H9 (cell line): ENCODE measurements around the gene PDZD8. TPM values are rescaled to one million over a fixed set of nuclear protein-coding genes. Genes with fewer than 3 reads are reported as not detected.

Source experiments
- DNase-seq: peaks from one replicate; pipeline ENCODE4 v3.0.0-alpha.2; 2017
- H2AFZ ChIP-seq: one replicate; pipeline ENCODE4 v1.6.1; 2013; ENCODE audit warnings: mild to moderate bottlenecking, low read length, control low read depth, moderate library complexity
- H2AK5ac ChIP-seq: 2 replicates; pipeline ENCODE4 v1.6.1; 2013; ENCODE audit warnings: low read length, control low read depth, mixed read lengths; ENCODE audit not compliant: insufficient read length
- H2BK120ac ChIP-seq: one replicate; pipeline ENCODE4 v1.6.1; 2013; ENCODE audit warnings: low read depth, mild to moderate bottlenecking, low read length, control low read depth, inconsistent platforms; ENCODE audit not compliant: poor library complexity, severe bottlenecking
- H2BK12ac ChIP-seq: 2 replicates; pipeline ENCODE4 v1.6.1; 2013; ENCODE audit warnings: low read length, control low read depth, mixed read lengths, low read depth; ENCODE audit not compliant: insufficient read length
- H2BK15ac ChIP-seq: 2 replicates; pipeline ENCODE4 v1.6.1; 2013; ENCODE audit warnings: low read depth, low read length, control low read depth
- H2BK20ac ChIP-seq: one replicate; pipeline ENCODE4 v1.6.1; 2013; ENCODE audit warnings: low read depth, mild to moderate bottlenecking, low read length, control low read depth, inconsistent platforms; ENCODE audit not compliant: poor library complexity, severe bottlenecking
- H2BK5ac ChIP-seq: 2 replicates; pipeline ENCODE4 v1.6.1; 2013; ENCODE audit warnings: low read length, control low read depth, mixed read lengths; ENCODE audit not compliant: insufficient read length
- H3K14ac ChIP-seq: 2 replicates; pipeline ENCODE4 v1.6.1; 2013; ENCODE audit warnings: low read length, control low read depth; ENCODE audit not compliant: insufficient read depth
- H3K18ac ChIP-seq: 2 replicates; pipeline ENCODE4 v1.6.1; 2013; ENCODE audit warnings: low read depth, mild to moderate bottlenecking, mixed read lengths, low read length, control low read depth; ENCODE audit not compliant: insufficient read length
- H3K23ac ChIP-seq: 2 replicates; pipeline ENCODE4 v1.6.1; 2013; ENCODE audit warnings: low read length, control low read depth, mixed read lengths, low read depth; ENCODE audit not compliant: insufficient read length
- H3K23me2 ChIP-seq: 2 replicates; pipeline ENCODE4 v1.6.1; 2013; ENCODE audit warnings: low read depth, mild to moderate bottlenecking, mixed read lengths, low read length, control low read depth; ENCODE audit not compliant: insufficient read length, poor library complexity, severe bottlenecking
- H3K27ac ChIP-seq: 2 replicates; pipeline ENCODE4 v1.5.1; 2013; ENCODE audit warnings: low read length, control low read depth, mixed read lengths, low read depth; ENCODE audit not compliant: insufficient read length
- H3K27me3 ChIP-seq: 2 replicates; pipeline ENCODE4 v1.6.1; 2013; ENCODE audit warnings: low read length, control low read depth, inconsistent platforms; ENCODE audit not compliant: insufficient read depth
- H3K4ac ChIP-seq: 2 replicates; pipeline ENCODE4 v1.6.1; 2013; ENCODE audit warnings: low read depth, mild to moderate bottlenecking, control low read depth, inconsistent platforms, low read length, moderate library complexity
- H3K4me1 ChIP-seq: 2 replicates; pipeline ENCODE4 v1.6.1; 2013; ENCODE audit warnings: low read length, control low read depth, inconsistent platforms; ENCODE audit not compliant: insufficient read depth
- H3K4me2 ChIP-seq: 2 replicates; pipeline ENCODE4 v1.6.1; 2013; ENCODE audit warnings: low read length, control low read depth, mixed read lengths; ENCODE audit not compliant: insufficient read length, insufficient read depth
- H3K56ac ChIP-seq: 2 replicates; pipeline ENCODE4 v1.6.1; 2013; ENCODE audit warnings: low read depth, mild to moderate bottlenecking, mixed read lengths, low read length, control low read depth; ENCODE audit not compliant: insufficient read length
- H3K79me1 ChIP-seq: 2 replicates; pipeline ENCODE4 v1.6.1; 2013; ENCODE audit warnings: low read depth, mild to moderate bottlenecking, moderate library complexity, low read length, control low read depth, inconsistent platforms; ENCODE audit not compliant: insufficient read depth, poor library complexity, severe bottlenecking
- H3K79me2 ChIP-seq: 2 replicates; pipeline ENCODE4 v1.6.1; 2013; ENCODE audit warnings: low read length, control low read depth, inconsistent platforms; ENCODE audit not compliant: insufficient read depth
- H3K9ac ChIP-seq: 2 replicates; pipeline ENCODE4 v1.6.1; 2013; ENCODE audit warnings: low read length, control low read depth, mixed read lengths; ENCODE audit not compliant: insufficient read length; ENCODE audit errors: extremely low read depth
- H3K9me3 ChIP-seq: one replicate; pipeline ENCODE4 v1.6.1; 2013; ENCODE audit warnings: low read depth, low read length, inconsistent platforms; ENCODE audit not compliant: control insufficient read depth
- H3T11ph ChIP-seq: one replicate; pipeline ENCODE4 v1.6.1; 2013; ENCODE audit warnings: mild to moderate bottlenecking, low read length, control low read depth, inconsistent platforms
- H4K20me1 ChIP-seq: one replicate; pipeline ENCODE4 v1.6.1; 2013; ENCODE audit not compliant: control insufficient read depth, insufficient read length, insufficient read depth
- H4K5ac ChIP-seq: 2 replicates; pipeline ENCODE4 v1.6.1; 2013; ENCODE audit warnings: low read depth, mild to moderate bottlenecking, mixed read lengths, low read length, control low read depth; ENCODE audit not compliant: insufficient read length
- H4K8ac ChIP-seq: replicated peaks from 2 replicates; pipeline ENCODE4 v1.6.1; 2013; ENCODE audit warnings: low read length, control low read depth, mixed read lengths, low read depth; ENCODE audit not compliant: insufficient read length
- H4K91ac ChIP-seq: 2 replicates; pipeline ENCODE4 v1.6.1; 2013; ENCODE audit warnings: low read depth, mild to moderate bottlenecking, moderate library complexity, mixed read lengths, low read length, control low read depth; ENCODE audit not compliant: insufficient read length
- H3K27ac Mint-ChIP-seq, 3 experiments: 2 replicates in 2 of 3; 3 replicates in 1 of 3; pipeline ENCODE4 v1.8.0; 2020 to 2021; ENCODE audit warnings: mixed read lengths in 3 of 3, mild to moderate bottlenecking in 1 of 3, moderate library complexity in 1 of 3
- H3K27me3 Mint-ChIP-seq: 2 replicates; pipeline ENCODE4 v1.8.0; 2021; ENCODE audit warnings: low read depth, mild to moderate bottlenecking, moderate library complexity, mixed read lengths
- H3K36me3 Mint-ChIP-seq, 3 experiments: 2 replicates in 2 of 3; 3 replicates in 1 of 3; pipeline ENCODE4 v1.8.0; 2020 to 2021; ENCODE audit warnings: low read depth in 3 of 3, mixed read lengths in 3 of 3; ENCODE audit not compliant: insufficient read depth in 1 of 3
- H3K4me1 Mint-ChIP-seq, 2 experiments: 2 replicates each; pipeline ENCODE4 v1.8.0; 2020; ENCODE audit warnings: mixed read lengths in 2 of 2
- H3K4me3 Mint-ChIP-seq, 2 experiments: 2 replicates in 1 of 2; 3 replicates in 1 of 2; pipeline ENCODE4 v1.8.0; 2020 to 2021; ENCODE audit warnings: mild to moderate bottlenecking in 2 of 2, mixed read lengths in 2 of 2, moderate library complexity in 1 of 2
- H3K9me3 Mint-ChIP-seq, 2 experiments: 2 replicates in 1 of 2; 3 replicates in 1 of 2; pipeline ENCODE4 v1.8.0; 2020; ENCODE audit warnings: mild to moderate bottlenecking in 2 of 2, mixed read lengths in 2 of 2, moderate library complexity in 1 of 2
- CTCF ChIP-seq: fragments of 200-600 bp; sonication (generic); conservative IDR thresholded peaks from 3 replicates; pipeline ENCODE4 v1.8.0; 2021; ENCODE audit warnings: antibody characterized with exemption, mild to moderate bottlenecking
- WGBS: extraction: QIAGEN DNeasy Blood & Tissue Kit; methylation state at CpG from one replicate; pipeline ENCODE4 v1.1.7; 2013; ENCODE audit warnings: missing lambda C conversion rate, low lambda C conversion rate, mixed read lengths; ENCODE audit not compliant: insufficient read length; ENCODE audit errors: extremely low coverage; 5-methylcytosine and 5-hydroxymethylcytosine counted together
- total RNA-seq: library from RNA; stranded (reverse); gene quantifications from 2 replicates; pipeline ENCODE4 v1.2.1, GENCODE V29; 2021

PDZD8 gene
- total RNA-seq, 1 experiment from 2014 or later, result 38.2 TPM

- Histone ChIP-seq H2BK120ac (no peak overlapping the region), H2AK5ac (no peak overlapping the region), H2AFZ (no peak overlapping the region), H2BK5ac (no peak overlapping the region), H3K23ac (no peak overlapping the region), H3K79me2 (no peaks in the 10 kb centered on the region), H3K27me3 (peaks cover 8% of the 10 kb centered on the region; the same call in 1 of the 2 replicates), H3K9ac (no peak overlapping the region), H4K8ac (no peak overlapping the region), H2BK12ac (no peak overlapping the region), H4K20me1 (no peaks in the 10 kb centered on the region), H3K9me3 (no peaks in the 10 kb centered on the region), H4K5ac (no peak overlapping the region), H3K18ac (no peak overlapping the region), H3K27ac (no peak overlapping the region), H2BK15ac (no peak overlapping the region; the same call in 1 of the 2 replicates), H3K79me1 (no peaks in the 10 kb centered on the region), H3K23me2 (peaks cover 6% of the 10 kb centered on the region), H3K14ac (no peak overlapping the region), H3K4ac (no peak overlapping the region), H3K56ac (no peak overlapping the region), H4K91ac (no peak overlapping the region), H2BK20ac (no peak overlapping the region), H3T11ph (no peak overlapping the region), H3K4me2 (peak overlapping the region; percentile 77), H3K4me1 (no peaks in the 10 kb centered on the region)
- WGBS, result no CpG with 5 or more reads among the region's 56 CpGs
- Mint-ChIP-seq H3K27ac (no peak overlapping the region), H3K36me3 (no peaks in the 10 kb centered on the region; a peak in 2 of 7 replicates), H3K9me3 (no peaks in the 10 kb centered on the region), H3K27me3 (peaks cover 73% of the 10 kb centered on the region), H3K4me3 (peak overlapping the region; percentile 50 to 71), H3K4me1 (peaks cover 3 to 9% of the 10 kb centered on the region in 2 experiments; a peak in 3 of 4 replicates)
- peak; percentile 63 for DNase-seq
- no peak for TF ChIP-seq CTCF
Observed at GRCh38 chr10:117241541-117242462, 133.4 kb downstream of the PDZD8 start.
